Epithelial cell of proximal tubule (primary cell): ENCODE data around the gene ZSCAN20. TPM values are rescaled to one million over a fixed set of nuclear protein-coding genes. Genes with fewer than 3 reads are reported as not detected.
A peak's percentile ranks its signal among the peaks of the same experiment; 100 is the strongest.

Source experiments
- DNase-seq: peaks from one replicate; pipeline ENCODE4 v3.0.0-alpha.2; 2011; ENCODE audit warnings: low read depth
- H3K4me3 ChIP-seq: 2 replicates; pipeline ENCODE4 v1.5.1; 2011; ENCODE audit warnings: low read depth, mild to moderate bottlenecking, low read length
- CTCF ChIP-seq: conservative IDR thresholded peaks from 2 replicates; pipeline ENCODE4 v1.5.1; 2012; ENCODE audit warnings: low read depth, mild to moderate bottlenecking, low read length
- total RNA-seq: library from RNA; depleted of rRNA; stranded (reverse); fragments of >200 nt; gene quantifications from 2 replicates; pipeline ENCODE4 v1.2.3, GENCODE V29; 2015

ZSCAN20 gene
- total RNA-seq, 1 donor from 2014 or later, result 4.0 TPM

GRCh38 chr1:33429856-33430691 is 42.4 kb upstream of the ZSCAN20 start:
- peak overlapping the region; percentile 72 for H3K4me3 ChIP-seq
- DNase-seq, result no peak
- no peak for TF ChIP-seq CTCF

- TF ChIP-seq CTCF, result peak; percentile 20
- peak; percentile 37 for DNase-seq
- peak within 1 kb of the TSS; percentile 72 for H3K4me3 ChIP-seq
Observed at GRCh38 chr1:33430692-33431593, 41.5 kb upstream of the ZSCAN20 start, which contains the start of gene PHC2. Gene PHC2 (minus strand): TSS chr1:33431095. CDS start chr1:33375539, 55,556 bp downstream.

GRCh38 chr1:33433509-33434362 is 38.7 kb upstream of the ZSCAN20 start:
- peak; percentile 99 for DNase-seq
- TF ChIP-seq CTCF, result no peak
- no peak overlapping the region for H3K4me3 ChIP-seq

- no peak for DNase-seq
- TF ChIP-seq CTCF, result no peak
- no peak overlapping the region for H3K4me3 ChIP-seq
Observed at GRCh38 chr1:33434363-33434750, 38.1 kb upstream of the ZSCAN20 start.

DNA sequence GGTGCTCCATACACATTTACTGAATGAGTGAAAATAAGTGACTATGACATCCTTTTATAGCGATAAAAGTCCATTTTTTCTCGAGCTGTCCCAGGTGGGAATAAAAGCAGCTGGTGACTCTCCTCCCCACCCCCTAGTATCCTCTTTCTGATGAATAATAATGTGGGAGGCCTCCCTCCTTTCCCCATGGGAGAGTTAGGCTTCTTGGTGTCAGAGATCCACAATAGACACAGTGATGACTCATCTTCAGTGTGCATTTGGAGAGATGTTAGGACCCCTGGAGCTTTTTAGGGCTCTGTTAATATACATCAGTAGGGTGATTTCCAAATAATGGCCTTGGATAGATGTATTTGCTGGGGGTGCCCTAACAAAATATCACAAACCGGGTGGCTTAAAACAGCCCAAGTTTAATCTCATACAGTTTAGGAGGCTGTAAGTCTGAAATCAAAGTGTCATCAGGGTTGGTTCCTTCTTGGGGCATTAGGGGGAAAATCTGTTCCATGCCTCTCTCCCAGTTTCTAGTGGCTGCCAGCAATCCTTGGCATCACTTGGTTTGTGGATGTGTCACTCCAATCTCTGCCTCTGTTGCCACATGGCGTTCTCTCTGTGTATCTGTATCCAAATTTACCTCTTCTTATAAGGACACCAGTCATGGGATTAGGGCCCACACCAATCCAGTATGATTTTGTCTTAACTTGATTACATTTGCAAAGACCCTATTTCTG is 37.2 kb upstream of the ZSCAN20 start:
- no peak for TF ChIP-seq CTCF
- no peak for DNase-seq
- H3K4me3 ChIP-seq, result no peak overlapping the region
